C4-2B (cell line): Measurements from ENCODE around the gene RNASE7.

Source experiments
- CTCF ChIP-seq: fragments of 450-650 bp; conservative IDR thresholded peaks from 2 replicates; pipeline ENCODE4 v1.5.1; 2017; ENCODE audit warnings: mild to moderate bottlenecking
- ZFX ChIP-seq: fragments of 450-650 bp; IDR thresholded peaks from 2 replicates; pipeline ENCODE4 v1.6.1; 2017

- TF ChIP-seq CTCF (no peak), ZFX (no peak)
Measured at GRCh38 chr14:21033133-21033698, 8.9 kb upstream of the RNASE7 start.
